Naive B cell (primary cell): ENCODE data around the gene ITSN1. TPM values are rescaled to one million over a fixed set of nuclear protein-coding genes. Genes with fewer than 3 reads are reported as not detected.

Experiments
- ATAC-seq, 2 donors: fragments of 150-1000 bp; cut with Tn5 transposase; 2 replicates each; pipeline ENCODE4 v1.10.0; 2021; ENCODE audit warnings: low read depth in 2 of 2, mild to moderate bottlenecking in 2 of 2, moderate library complexity in 2 of 2
- DNase-seq: peaks from one replicate; pipeline ENCODE4 v3.0.0; 2022
- H3K27ac Mint-ChIP-seq, 6 donors: one replicate each; pipeline ENCODE4 v1.8.0; 2020 to 2022; ENCODE audit warnings: mild to moderate bottlenecking in 6 of 6, mixed read lengths in 6 of 6, moderate library complexity in 5 of 6, inconsistent platforms in 2 of 6
- H3K27me3 Mint-ChIP-seq, 3 donors: one replicate each; pipeline ENCODE4 v1.8.0; 2021 to 2022; ENCODE audit warnings: mixed read lengths in 3 of 3, mild to moderate bottlenecking in 1 of 3
- H3K36me3 Mint-ChIP-seq, 2 donors: one replicate each; pipeline ENCODE4 v1.8.0; 2020 to 2022; ENCODE audit warnings: mixed read lengths in 2 of 2, inconsistent platforms in 1 of 2, mild to moderate bottlenecking in 1 of 2
- H3K4me1 Mint-ChIP-seq, 3 donors: one replicate each; pipeline ENCODE4 v1.8.0; 2020 to 2022; ENCODE audit warnings: mixed read lengths in 3 of 3, inconsistent platforms in 1 of 3, mild to moderate bottlenecking in 1 of 3, moderate library complexity in 1 of 3
- H3K4me3 Mint-ChIP-seq, 8 donors: one replicate each; pipeline ENCODE4 v1.8.0; 2020 to 2022; ENCODE audit warnings: mild to moderate bottlenecking in 8 of 8, mixed read lengths in 8 of 8, moderate library complexity in 8 of 8, inconsistent platforms in 2 of 8
- H3K9me3 Mint-ChIP-seq, 7 donors: one replicate each; pipeline ENCODE4 v1.8.0; 2020 to 2022; ENCODE audit warnings: mixed read lengths in 7 of 7, mild to moderate bottlenecking in 5 of 7, inconsistent platforms in 2 of 7, moderate library complexity in 1 of 7
- polyA plus RNA-seq, 6 donors: library from polyadenylated mRNA; unstranded; fragments of 300-500 nt; fragmentation: Illumina TruSeq; gene quantifications; one replicate each; pipeline ENCODE4 v1.2.3, GENCODE V29; 2021; ENCODE audit warnings: low read depth in 6 of 6

Gene ITSN1
- polyA plus RNA-seq, 6 donors from 2014 or later = 0.12 to 1.4 (median 0.60) TPM; not detected in 1

GRCh38 chr21:33733601-33734000, 91.3 kb downstream of the ITSN1 start:
- Mint-ChIP-seq H3K4me1 (no peaks in the 10 kb centered on the region), H3K27me3 (no peaks in the 10 kb centered on the region), H3K36me3 (no peaks in the 10 kb centered on the region)

GRCh38 chr21:33734291-33734690, 92.0 kb downstream of the ITSN1 start:
- Mint-ChIP-seq H3K36me3 (no peaks in the 10 kb centered on the region), H3K4me1 (no peaks in the 10 kb centered on the region)

More at GRCh38 chr21:33733601-33734000, 91.3 kb downstream of the ITSN1 start:
- ATAC-seq (no peak), DNase-seq (no peak)
- H3K4me3 Mint-ChIP-seq = no peak overlapping the region
- H3K9me3 Mint-ChIP-seq = no peaks in the 10 kb centered on the region
- H3K27ac Mint-ChIP-seq = no peak overlapping the region

DNA sequence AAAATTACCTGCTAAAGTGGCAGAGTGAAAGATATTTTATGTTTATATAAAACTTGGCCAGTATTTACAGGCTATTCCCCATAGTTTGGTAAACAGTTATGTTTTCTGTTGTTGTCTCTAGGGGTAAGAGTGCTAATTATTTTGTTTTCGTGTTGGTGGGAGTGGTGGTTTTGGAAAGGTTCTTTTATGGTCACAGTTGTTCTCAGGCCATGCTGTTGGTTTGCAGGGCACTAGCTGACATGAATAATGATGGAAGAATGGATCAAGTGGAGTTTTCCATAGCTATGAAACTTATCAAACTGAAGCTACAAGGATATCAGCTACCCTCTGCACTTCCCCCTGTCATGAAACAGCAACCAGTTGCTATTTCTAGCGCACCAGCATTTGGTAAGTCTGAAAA, 92.5 kb downstream of the ITSN1 start:
- DNase-seq = no peak
- Mint-ChIP-seq H3K27me3 (no peaks in the 10 kb centered on the region), H3K9me3 (no peaks in the 10 kb centered on the region), H3K27ac (no peak overlapping the region), H3K4me3 (no peak overlapping the region), H3K4me1 (no peaks in the 10 kb centered on the region), H3K36me3 (no peaks in the 10 kb centered on the region)
- no peak for ATAC-seq

More at GRCh38 chr21:33734291-33734690, 92.0 kb downstream of the ITSN1 start:
- no peaks in the 10 kb centered on the region for H3K9me3 Mint-ChIP-seq
- H3K27ac Mint-ChIP-seq = no peak overlapping the region
- no peaks in the 10 kb centered on the region for H3K27me3 Mint-ChIP-seq
- H3K4me3 Mint-ChIP-seq = no peak overlapping the region
- DNase-seq = no peak
- ATAC-seq = no peak

DNA sequence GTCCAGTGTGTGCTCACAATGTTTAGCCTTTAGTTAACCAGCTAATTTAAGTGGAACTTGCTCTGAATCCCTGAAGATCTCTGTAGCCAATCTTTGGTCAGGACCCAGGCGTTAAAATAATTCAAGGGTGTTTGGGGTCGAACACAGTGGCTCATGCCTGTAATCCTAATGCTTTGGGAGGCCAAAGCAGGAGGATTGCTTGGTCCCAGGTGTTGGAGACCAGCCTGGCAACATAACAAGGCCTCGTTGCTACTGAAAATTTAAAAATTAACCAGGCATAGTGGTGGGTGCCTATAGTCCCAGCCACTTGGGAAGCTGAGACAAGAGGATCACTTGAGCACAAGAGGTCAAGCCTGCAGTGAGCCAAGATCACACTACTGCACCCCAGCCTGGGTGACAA, 94.3 kb downstream of the ITSN1 start:
- ATAC-seq (no peak), DNase-seq (no peak)
- no peak overlapping the region for H3K4me3 Mint-ChIP-seq
- no peaks in the 10 kb centered on the region for H3K36me3 Mint-ChIP-seq
- no peaks in the 10 kb centered on the region for H3K9me3 Mint-ChIP-seq
- no peaks in the 10 kb centered on the region for H3K4me1 Mint-ChIP-seq
- H3K27me3 Mint-ChIP-seq = no peaks in the 10 kb centered on the region
- no peak overlapping the region for H3K27ac Mint-ChIP-seq

DNA sequence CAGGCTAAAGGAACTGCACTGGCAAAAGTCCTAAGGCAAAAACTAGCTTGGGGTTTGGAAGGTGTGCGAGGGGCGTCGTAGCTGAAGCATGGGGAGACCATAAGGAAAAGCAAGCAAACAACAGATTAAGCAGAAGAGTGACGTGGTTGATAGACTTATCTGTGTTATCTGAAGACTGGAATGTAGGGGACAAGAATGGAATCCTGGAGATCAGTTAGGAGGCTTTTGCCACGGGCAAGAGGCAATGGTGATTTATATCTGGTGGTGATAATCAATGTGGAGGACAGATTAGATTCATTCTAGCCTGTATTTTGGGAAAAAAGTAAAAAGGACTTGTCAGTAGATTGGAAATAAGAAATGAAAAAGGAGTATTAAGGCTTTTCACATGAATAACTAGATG, 97.4 kb downstream of the ITSN1 start:
- Mint-ChIP-seq H3K4me1 (no peaks in the 10 kb centered on the region), H3K9me3 (no peaks in the 10 kb centered on the region), H3K36me3 (peaks cover 0 to 4% of the 10 kb centered on the region in 2 donors), H3K27ac (no peak overlapping the region), H3K4me3 (no peak overlapping the region), H3K27me3 (peaks cover 0 to 9% (median 5%) of the 10 kb centered on the region in 3 donors)
- no peak for DNase-seq
- no peak for ATAC-seq

DNA sequence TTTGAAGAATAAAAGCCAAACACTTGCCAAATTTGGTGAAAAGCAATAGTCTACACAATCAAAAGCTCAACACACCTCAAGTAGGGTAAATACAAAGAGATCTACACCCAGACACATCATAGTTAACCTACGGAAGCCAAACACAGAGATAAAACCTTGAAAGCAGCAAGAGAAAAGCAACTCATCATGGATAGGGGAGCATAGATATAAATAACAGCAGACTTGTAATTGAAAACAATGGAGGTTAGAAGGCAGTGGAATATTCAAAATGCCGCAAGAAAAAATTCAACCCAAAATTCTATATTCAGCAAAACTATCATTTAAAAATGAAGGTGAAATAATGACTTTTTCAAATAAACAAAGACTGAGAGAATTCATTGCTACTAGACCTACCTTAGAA, 105.1 kb downstream of the ITSN1 start:
- Mint-ChIP-seq H3K4me3 (no peak overlapping the region), H3K9me3 (peaks cover 6 to 26% (median 16%) of the 10 kb centered on the region in 7 donors), H3K4me1 (no peaks in the 10 kb centered on the region), H3K27ac (no peak overlapping the region), H3K27me3 (peaks cover 0 to 7% (median 3%) of the 10 kb centered on the region in 3 donors), H3K36me3 (peaks cover 3 to 8% of the 10 kb centered on the region in 2 donors)
- ATAC-seq = no peak
- DNase-seq = no peak

- peaks cover 6 to 26% (median 16%) of the 10 kb centered on the region in 7 donors for H3K9me3 Mint-ChIP-seq
- H3K27ac Mint-ChIP-seq = no peak overlapping the region
- peaks cover 0 to 8% of the 10 kb centered on the region in 2 donors for H3K36me3 Mint-ChIP-seq
- H3K4me1 Mint-ChIP-seq = no peaks in the 10 kb centered on the region
- no peaks in the 10 kb centered on the region for H3K27me3 Mint-ChIP-seq
- DNase-seq (no peak), ATAC-seq (no peak)
- H3K4me3 Mint-ChIP-seq = no peak overlapping the region
These were observed 106.6 kb downstream of the ITSN1 start for GRCh38 chr21:33748903-33749302.

GRCh38 chr21:33750017-33750416, 107.7 kb downstream of the ITSN1 start:
- H3K36me3 Mint-ChIP-seq = peaks cover 0 to 8% of the 10 kb centered on the region in 2 donors
- H3K4me1 Mint-ChIP-seq = no peaks in the 10 kb centered on the region
- no peak overlapping the region for H3K4me3 Mint-ChIP-seq
- no peak overlapping the region for H3K27ac Mint-ChIP-seq
- DNase-seq = no peak
- H3K27me3 Mint-ChIP-seq = no peaks in the 10 kb centered on the region
- no peak for ATAC-seq
- peaks cover 6 to 26% (median 16%) of the 10 kb centered on the region in 7 donors for H3K9me3 Mint-ChIP-seq

GRCh38 chr21:33751120-33751519, 108.8 kb downstream of the ITSN1 start:
- H3K4me1 Mint-ChIP-seq = no peaks in the 10 kb centered on the region
- no peak overlapping the region for H3K27ac Mint-ChIP-seq
- H3K4me3 Mint-ChIP-seq = no peak overlapping the region
- no peaks in the 10 kb centered on the region for H3K27me3 Mint-ChIP-seq
- no peak for DNase-seq
- ATAC-seq = no peak
- H3K9me3 Mint-ChIP-seq = peaks cover 6 to 21% (median 15%) of the 10 kb centered on the region in 7 donors
- H3K36me3 Mint-ChIP-seq = peaks cover 0 to 5% of the 10 kb centered on the region in 2 donors

- Mint-ChIP-seq H3K9me3 (peaks cover 6 to 17% (median 10%) of the 10 kb centered on the region in 7 donors), H3K4me1 (no peaks in the 10 kb centered on the region), H3K4me3 (no peak overlapping the region), H3K27me3 (no peaks in the 10 kb centered on the region), H3K36me3 (peaks cover 0 to 1% of the 10 kb centered on the region in 2 donors), H3K27ac (no peak overlapping the region)
- no peak for DNase-seq
- no peak for ATAC-seq
These were observed 109.2 kb downstream of the ITSN1 start for GRCh38 chr21:33751533-33751932.

GRCh38 chr21:33752260-33752659, 110.0 kb downstream of the ITSN1 start:
- H3K27me3 Mint-ChIP-seq = no peaks in the 10 kb centered on the region
- H3K9me3 Mint-ChIP-seq = peaks cover 2 to 10% (median 5%) of the 10 kb centered on the region in 7 donors
- no peak for DNase-seq
- ATAC-seq = no peak
- no peak overlapping the region for H3K27ac Mint-ChIP-seq
- H3K4me1 Mint-ChIP-seq = no peaks in the 10 kb centered on the region
- H3K36me3 Mint-ChIP-seq = no peaks in the 10 kb centered on the region
- no peak overlapping the region for H3K4me3 Mint-ChIP-seq

DNA sequence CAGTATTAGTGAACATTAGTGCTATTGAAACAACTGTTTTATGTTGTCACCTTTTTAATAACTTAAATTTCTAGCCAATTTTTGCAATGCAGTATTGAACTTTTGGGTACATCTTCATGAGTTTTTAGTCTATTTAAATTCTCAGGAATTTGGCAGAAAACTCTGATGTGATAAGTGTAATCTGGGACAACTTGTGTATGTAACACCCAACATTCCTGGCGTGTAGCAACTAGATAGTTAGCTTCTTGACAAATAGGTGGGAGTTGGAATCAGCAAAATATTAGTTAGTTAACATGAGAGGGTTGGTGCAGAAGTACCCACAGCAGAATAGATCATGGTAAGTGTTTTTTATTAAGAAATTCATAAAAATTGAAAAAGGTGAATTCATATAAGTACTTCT, 111.6 kb downstream of the ITSN1 start:
- H3K4me1 Mint-ChIP-seq = no peaks in the 10 kb centered on the region
- no peak overlapping the region for H3K4me3 Mint-ChIP-seq
- H3K36me3 Mint-ChIP-seq = no peaks in the 10 kb centered on the region
- H3K27ac Mint-ChIP-seq = no peak overlapping the region
- DNase-seq (no peak), ATAC-seq (no peak)
- no peaks in the 10 kb centered on the region for H3K27me3 Mint-ChIP-seq
- H3K9me3 Mint-ChIP-seq = no peaks in the 10 kb centered on the region

DNA sequence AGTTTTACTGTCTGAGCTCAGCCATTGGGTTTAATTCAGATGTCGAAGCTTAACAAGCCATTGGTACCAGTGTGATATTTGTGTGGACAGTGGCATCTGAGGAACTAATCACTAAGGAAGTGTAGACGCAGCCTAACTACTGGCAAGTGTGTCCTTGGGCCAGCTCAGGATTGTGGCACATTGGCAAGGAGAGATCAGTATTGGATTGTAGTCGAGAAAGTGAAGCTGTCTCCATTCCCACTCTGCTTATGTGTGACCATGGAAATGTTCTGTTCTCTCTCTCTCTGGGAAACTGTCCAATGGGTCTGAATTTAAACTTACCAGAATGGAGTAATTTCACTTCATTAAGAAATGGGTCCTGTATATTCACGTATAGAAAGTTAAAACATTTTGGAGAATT, 112.2 kb downstream of the ITSN1 start:
- Mint-ChIP-seq H3K9me3 (no peaks in the 10 kb centered on the region), H3K27ac (no peak overlapping the region), H3K36me3 (no peaks in the 10 kb centered on the region), H3K27me3 (no peaks in the 10 kb centered on the region), H3K4me3 (no peak overlapping the region), H3K4me1 (no peaks in the 10 kb centered on the region)
- ATAC-seq (no peak), DNase-seq (no peak)

- H3K4me3 Mint-ChIP-seq = no peak overlapping the region
- H3K4me1 Mint-ChIP-seq = no peaks in the 10 kb centered on the region
- ATAC-seq = no peak
- no peak for DNase-seq
- no peaks in the 10 kb centered on the region for H3K36me3 Mint-ChIP-seq
- peaks cover 0 to 2% (median 0%) of the 10 kb centered on the region in 7 donors for H3K9me3 Mint-ChIP-seq
- no peaks in the 10 kb centered on the region for H3K27me3 Mint-ChIP-seq
- H3K27ac Mint-ChIP-seq = no peak overlapping the region
These were observed 113.1 kb downstream of the ITSN1 start for GRCh38 chr21:33755354-33755753.
